H1 (cell line): ENCODE measurements around the gene CCDC30.
A peak's percentile ranks its signal among the peaks of the same experiment; 100 is the strongest.

Experiments used
- CEBPB ChIP-seq: IDR thresholded peaks from 2 replicates; pipeline ENCODE4 v1.6.1; 2012; ENCODE audit warnings: low read depth, low read length
- CHD7 ChIP-seq: fragments of 300-600 bp; sonication (generic); IDR thresholded peaks from 2 replicates; pipeline ENCODE4 v1.7.1; 2012; ENCODE audit warnings: low read length, moderate library complexity, mild to moderate bottlenecking, inconsistent platforms; ENCODE audit not compliant: insufficient replicate concordance
- CTBP2 ChIP-seq: IDR thresholded peaks from 2 replicates; pipeline ENCODE4 v1.7.0; 2011; ENCODE audit warnings: borderline replicate concordance, mild to moderate bottlenecking, moderate library complexity, mixed read lengths, low read length; ENCODE audit not compliant: insufficient read depth, insufficient read length
- CTCF ChIP-seq, 3 experiments: IDR thresholded peaks; 1 replicate in 2 of 3; 2 replicates in 1 of 3; pipeline versions ENCODE4 v1.5.1 to v1.6.1; 2011; ENCODE audit warnings: low read length in 3 of 3, mild to moderate bottlenecking in 3 of 3, inconsistent platforms in 2 of 3, low read depth in 1 of 3, moderate library complexity in 1 of 3; ENCODE audit not compliant: insufficient read depth in 1 of 3; ENCODE audit errors: control extremely low read depth in 1 of 3
- GABPA ChIP-seq: IDR thresholded peaks from 2 replicates; pipeline ENCODE4 v1.6.1; 2011; ENCODE audit warnings: mild to moderate bottlenecking, low read length, moderate library complexity, borderline replicate concordance; ENCODE audit not compliant: insufficient read depth
- HDAC2 ChIP-seq, 2 experiments: fragments of 300-600 bp in 1 of 2; sonication (generic) in 1 of 2; IDR thresholded peaks; 2 replicates each; pipeline ENCODE4 v1.6.1; 2011 to 2012; ENCODE audit warnings: low read depth in 2 of 2, low read length in 2 of 2, mild to moderate bottlenecking in 2 of 2, moderate library complexity in 2 of 2, borderline replicate concordance in 1 of 2, inconsistent platforms in 1 of 2
- HDAC6 ChIP-seq: IDR thresholded peaks from one replicate; pipeline ENCODE4 v1.7.1; 2012; ENCODE audit warnings: low read depth, mild to moderate bottlenecking, inconsistent platforms, low read length, moderate library complexity
- MAX ChIP-seq: IDR thresholded peaks from 2 replicates; pipeline ENCODE4 v1.6.1; 2012; ENCODE audit warnings: inconsistent platforms
- POLR2A ChIP-seq, 2 experiments: IDR thresholded peaks; 1 replicate in 1 of 2; 2 replicates in 1 of 2; pipeline ENCODE4 v1.6.1; 2011; ENCODE audit warnings: low read depth in 2 of 2, low read length in 2 of 2, mild to moderate bottlenecking in 2 of 2; ENCODE audit errors: control extremely low read depth in 1 of 2
- POLR2AphosphoS5 ChIP-seq: IDR thresholded peaks from 2 replicates; pipeline ENCODE4 v1.6.1; 2011; ENCODE audit warnings: low read depth, low read length
- RAD21 ChIP-seq, 2 experiments: IDR thresholded peaks in 1 of 2; conservative IDR thresholded peaks in 1 of 2; 2 replicates each; pipeline ENCODE4 v1.6.1; 2011; ENCODE audit warnings: low read depth in 2 of 2, low read length in 2 of 2, improper control_type of control experiment in 1 of 2, inconsistent platforms in 1 of 2, mild to moderate bottlenecking in 1 of 2, moderate library complexity in 1 of 2
- SRF ChIP-seq: IDR thresholded peaks from 2 replicates; pipeline ENCODE4 v1.6.1; 2011; ENCODE audit warnings: mild to moderate bottlenecking, low read depth, low read length, moderate library complexity
- TAF1 ChIP-seq: IDR thresholded peaks from 2 replicates; pipeline ENCODE4 v1.6.1; 2011; ENCODE audit warnings: mild to moderate bottlenecking, low read depth, low read length
- TAF7 ChIP-seq: optimal IDR thresholded peaks from 2 replicates; pipeline ENCODE3; 2011; ENCODE audit warnings: low read depth, mild to moderate bottlenecking, inconsistent platforms, low read length, moderate library complexity, borderline replicate concordance

- no peak for TF ChIP-seq HDAC2 (IDR thresholded peaks at IDR 0.05; ENCODE audit: borderline replicate concordance in 1 of 2, low read depth in 2 of 2, low read length in 2 of 2)
- no peak for TF ChIP-seq CTBP2
- no peak for TF ChIP-seq POLR2A (IDR thresholded peaks at IDR 0.05; ENCODE audit: control extremely low read depth in 1 of 2, low read depth in 2 of 2, low read length in 2 of 2)
- TF ChIP-seq MAX: no peak
- TF ChIP-seq CEBPB: no peak
- TF ChIP-seq TAF1: no peak
- TF ChIP-seq RAD21 (IDR thresholded peaks at IDR 0.05 in 1 of 2, conservative IDR thresholded peaks at IDR 0.05 in 1 of 2; ENCODE audit: low read depth in 2 of 2, low read length in 2 of 2): no peak
- no peak for TF ChIP-seq CTCF (IDR thresholded peaks at IDR 0.05; ENCODE audit: control extremely low read depth in 1 of 3, insufficient read depth in 1 of 3, low read depth in 1 of 3, low read length in 3 of 3)
- no peak for TF ChIP-seq HDAC6
- TF ChIP-seq POLR2AphosphoS5: peak; percentile 56
- no peak for TF ChIP-seq TAF7
- no peak for TF ChIP-seq GABPA
- TF ChIP-seq SRF: no peak
- no peak for TF ChIP-seq CHD7
These were observed 240.9 kb downstream of the CCDC30 start for GRCh38 chr1:42703888-42704464.
